ENCODE data around the gene GMPPB.
"Not testable (repeated sequence)": the region's sequence is repeated elsewhere in the genome, so short reads cannot be mapped to it uniquely, and the experiment has no call there.

The GMPPB gene

GRCh38 chr3:49699281-49699979 is 24.3 kb downstream of the GMPPB start:
- Histone ChIP-seq H3K4me3 (replicated peaks; ENCODE audit: insufficient read depth, low read length) (no peak overlapping the region), H3K27me3 (ENCODE audit: insufficient read depth, poor library complexity, severe bottlenecking) (no peaks in the 10 kb centered on the region), H3K27ac (replicated peaks) (no peak overlapping the region)
- no peak for TF ChIP-seq GABPA (IDR thresholded peaks at IDR 0.05; ENCODE audit: low read depth)
- TF ChIP-seq CTCF (IDR thresholded peaks at IDR 0.05; ENCODE audit: insufficient read depth, low read length) = no peak
- TF ChIP-seq POLR2AphosphoS5 (IDR thresholded peaks at IDR 0.05; ENCODE audit: low read depth) = no peak
- TF ChIP-seq, protein P1, sequence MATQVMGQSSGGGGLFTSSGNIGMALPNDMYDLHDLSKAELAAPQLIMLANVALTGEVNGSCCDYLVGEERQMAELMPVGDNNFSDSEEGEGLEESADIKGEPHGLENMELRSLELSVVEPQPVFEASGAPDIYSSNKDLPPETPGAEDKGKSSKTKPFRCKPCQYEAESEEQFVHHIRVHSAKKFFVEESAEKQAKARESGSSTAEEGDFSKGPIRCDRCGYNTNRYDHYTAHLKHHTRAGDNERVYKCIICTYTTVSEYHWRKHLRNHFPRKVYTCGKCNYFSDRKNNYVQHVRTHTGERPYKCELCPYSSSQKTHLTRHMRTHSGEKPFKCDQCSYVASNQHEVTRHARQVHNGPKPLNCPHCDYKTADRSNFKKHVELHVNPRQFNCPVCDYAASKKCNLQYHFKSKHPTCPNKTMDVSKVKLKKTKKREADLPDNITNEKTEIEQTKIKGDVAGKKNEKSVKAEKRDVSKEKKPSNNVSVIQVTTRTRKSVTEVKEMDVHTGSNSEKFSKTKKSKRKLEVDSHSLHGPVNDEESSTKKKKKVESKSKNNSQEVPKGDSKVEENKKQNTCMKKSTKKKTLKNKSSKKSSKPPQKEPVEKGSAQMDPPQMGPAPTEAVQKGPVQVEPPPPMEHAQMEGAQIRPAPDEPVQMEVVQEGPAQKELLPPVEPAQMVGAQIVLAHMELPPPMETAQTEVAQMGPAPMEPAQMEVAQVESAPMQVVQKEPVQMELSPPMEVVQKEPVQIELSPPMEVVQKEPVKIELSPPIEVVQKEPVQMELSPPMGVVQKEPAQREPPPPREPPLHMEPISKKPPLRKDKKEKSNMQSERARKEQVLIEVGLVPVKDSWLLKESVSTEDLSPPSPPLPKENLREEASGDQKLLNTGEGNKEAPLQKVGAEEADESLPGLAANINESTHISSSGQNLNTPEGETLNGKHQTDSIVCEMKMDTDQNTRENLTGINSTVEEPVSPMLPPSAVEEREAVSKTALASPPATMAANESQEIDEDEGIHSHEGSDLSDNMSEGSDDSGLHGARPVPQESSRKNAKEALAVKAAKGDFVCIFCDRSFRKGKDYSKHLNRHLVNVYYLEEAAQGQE (IDR thresholded peaks at IDR 0.05; ENCODE audit: insufficient replicate concordance, low read depth) = no peak
- TF ChIP-seq SPI1 (IDR thresholded peaks at IDR 0.05; ENCODE audit: borderline replicate concordance, low read depth) = no peak
- DNase-seq (ENCODE audit: low read depth in 1 of 2, low spot score in 1 of 2) = no peak

- H3K4me3 ChIP-seq (replicated peaks; ENCODE audit: insufficient read depth, low read length); DNase-seq (ENCODE audit: low read depth in 1 of 2, low spot score in 1 of 2); H3K27me3 ChIP-seq (ENCODE audit: insufficient read depth, poor library complexity, severe bottlenecking); H3K27ac ChIP-seq (replicated peaks): not testable (repeated sequence)
Observed at GRCh38 chr3:49695350-49696015, 28.3 kb downstream of the GMPPB start.

GRCh38 chr3:49694409-49695070 is 29.2 kb downstream of the GMPPB start:
- DNase-seq (ENCODE audit: low read depth in 1 of 2, low spot score in 1 of 2); H3K27me3 ChIP-seq (ENCODE audit: insufficient read depth, poor library complexity, severe bottlenecking); H3K4me3 ChIP-seq (replicated peaks; ENCODE audit: insufficient read depth, low read length): not testable (repeated sequence)

DNA sequence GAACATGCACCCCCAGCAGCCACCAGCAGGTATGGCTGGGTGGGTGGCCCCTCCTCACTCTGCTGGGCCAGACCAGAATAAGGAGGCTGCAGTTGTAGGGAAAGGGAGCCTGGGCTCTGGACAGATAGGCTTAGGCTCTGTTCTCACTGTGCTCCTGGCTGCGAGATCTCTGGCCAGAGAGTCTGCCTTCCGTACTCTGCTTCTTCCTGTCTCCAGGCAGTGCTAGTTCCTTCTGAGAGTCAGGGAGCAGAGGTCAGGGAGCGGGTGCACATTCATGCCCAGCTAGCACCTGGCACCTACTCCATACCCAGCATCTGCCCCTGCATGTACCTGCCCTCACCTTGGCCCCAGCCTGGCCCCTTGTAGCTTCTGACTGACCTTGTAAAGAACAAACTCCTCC is 32.3 kb downstream of the GMPPB start:
- not testable (repeated sequence) for DNase-seq (ENCODE audit: low read depth in 1 of 2, low spot score in 1 of 2); H3K27ac ChIP-seq (replicated peaks); H3K4me3 ChIP-seq (replicated peaks; ENCODE audit: insufficient read depth, low read length); H3K27me3 ChIP-seq (ENCODE audit: insufficient read depth, poor library complexity, severe bottlenecking)

More at GRCh38 chr3:49694409-49695070, 29.2 kb downstream of the GMPPB start:
- not testable (repeated sequence) for H3K27ac ChIP-seq (replicated peaks)

- not testable (repeated sequence) for DNase-seq (ENCODE audit: low read depth in 1 of 2, low spot score in 1 of 2); H3K27me3 ChIP-seq (ENCODE audit: insufficient read depth, poor library complexity, severe bottlenecking); H3K4me3 ChIP-seq (replicated peaks; ENCODE audit: insufficient read depth, low read length); H3K27ac ChIP-seq (replicated peaks)
Observed at GRCh38 chr3:49690856-49691255, 32.9 kb downstream of the GMPPB start.

- not testable (repeated sequence) for H3K27me3 ChIP-seq (ENCODE audit: insufficient read depth, poor library complexity, severe bottlenecking); DNase-seq (ENCODE audit: low read depth in 1 of 2, low spot score in 1 of 2)
- Histone ChIP-seq H3K27ac (replicated peaks) (peak overlapping the region; percentile 63), H3K4me3 (replicated peaks; ENCODE audit: insufficient read depth, low read length) (peak overlapping the region; percentile 100)
- TF ChIP-seq, protein P1 (IDR thresholded peaks at IDR 0.05; ENCODE audit: insufficient replicate concordance, low read depth) = peak; percentile 83
Observed at GRCh38 chr3:49689908-49690624, 33.7 kb downstream of the GMPPB start.
